ENCODE data around the gene ANKZF1. TPM values are rescaled to one million over a fixed set of nuclear protein-coding genes. Genes with fewer than 3 reads are reported as not detected.

The ANKZF1 gene, protein sequence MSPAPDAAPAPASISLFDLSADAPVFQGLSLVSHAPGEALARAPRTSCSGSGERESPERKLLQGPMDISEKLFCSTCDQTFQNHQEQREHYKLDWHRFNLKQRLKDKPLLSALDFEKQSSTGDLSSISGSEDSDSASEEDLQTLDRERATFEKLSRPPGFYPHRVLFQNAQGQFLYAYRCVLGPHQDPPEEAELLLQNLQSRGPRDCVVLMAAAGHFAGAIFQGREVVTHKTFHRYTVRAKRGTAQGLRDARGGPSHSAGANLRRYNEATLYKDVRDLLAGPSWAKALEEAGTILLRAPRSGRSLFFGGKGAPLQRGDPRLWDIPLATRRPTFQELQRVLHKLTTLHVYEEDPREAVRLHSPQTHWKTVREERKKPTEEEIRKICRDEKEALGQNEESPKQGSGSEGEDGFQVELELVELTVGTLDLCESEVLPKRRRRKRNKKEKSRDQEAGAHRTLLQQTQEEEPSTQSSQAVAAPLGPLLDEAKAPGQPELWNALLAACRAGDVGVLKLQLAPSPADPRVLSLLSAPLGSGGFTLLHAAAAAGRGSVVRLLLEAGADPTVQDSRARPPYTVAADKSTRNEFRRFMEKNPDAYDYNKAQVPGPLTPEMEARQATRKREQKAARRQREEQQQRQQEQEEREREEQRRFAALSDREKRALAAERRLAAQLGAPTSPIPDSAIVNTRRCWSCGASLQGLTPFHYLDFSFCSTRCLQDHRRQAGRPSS
- 50.7 and 51.5 TPM in 2 replicates for total RNA-seq (2022)
- percentile 77 among the genes with signal in this experiment for Bru-seq, nascent RNA
- BruChase-seq, experiment 1, labeled RNA remaining after a 2-hour chase: percentile 87 among the genes with signal in this experiment
- percentile 84 among the genes with signal in this experiment for BruChase-seq, experiment 2, labeled RNA remaining after a 6-hour chase
- long read RNA-seq, transcript ANKZF1-201 (14 exons, 2,579 nt): major isoform, 29 of 70 reads
- long read RNA-seq, partial matches to known transcripts: 11 of 70 reads
- long read RNA-seq, other reads (novel, unspliced or antisense): 27 of 70 reads

DNA sequence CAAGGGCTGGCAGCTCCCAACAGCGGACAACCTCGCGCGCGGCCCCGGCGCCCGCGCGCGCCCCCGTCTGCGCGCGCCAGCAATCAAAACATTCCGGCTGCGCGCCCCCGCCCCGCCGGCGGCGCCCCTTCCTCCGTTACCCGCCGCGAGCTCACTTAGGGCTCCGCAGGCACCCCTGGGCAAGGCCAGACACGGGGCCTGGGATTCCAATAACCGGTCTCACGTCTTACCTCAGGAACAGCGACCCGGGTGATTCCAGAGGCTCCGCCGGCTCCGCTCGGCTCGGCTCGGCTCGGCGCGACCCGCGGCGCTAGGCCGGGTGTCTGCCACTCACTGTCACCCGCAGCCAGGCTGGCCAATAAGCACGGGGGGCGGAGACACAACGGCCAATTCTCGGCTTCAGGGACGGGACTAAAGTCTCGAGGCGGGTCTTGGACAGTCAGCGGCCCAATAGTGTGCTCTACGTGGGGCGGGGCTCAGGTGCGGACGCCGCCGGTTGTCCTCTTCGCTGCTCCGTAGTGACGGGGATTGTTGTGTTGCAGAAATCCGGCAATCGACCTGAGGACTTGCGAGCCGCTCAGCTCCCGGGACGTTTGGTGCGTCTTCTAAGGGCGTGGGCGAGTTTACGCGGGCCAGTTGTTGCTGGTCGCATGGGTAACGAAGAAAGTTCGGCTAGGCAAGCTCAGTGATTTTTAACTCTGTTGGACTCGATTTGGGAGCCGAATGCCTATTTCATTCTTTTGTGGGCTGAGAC, at the start of gene ANKZF1, which contains the start of gene ATG9A:
Gene ANKZF1, plus strand, starts transcription at position 502 of the 754 bp plus-strand sequence. CDS start 452 bp downstream, outside the sequence.
Gene ATG9A, minus strand, starts transcription at position 332 of the 754 bp plus-strand sequence. CDS start 1,612 bp downstream, outside the sequence.
- intact Hi-C loops (cut with micrococcal nuclease; ENCODE audit: unreplicated experiment): loop anchor here (1.0 kb wide), 5 partner anchors 10 to 69 kb away; partner anchors contain the start of genes DNAJB2, NHEJ1 and ZFAND2B
- peak; percentile 99 for DNase-seq
- BruUV-seq (replicated peaks): no TSS peak
- no peaks in the 10 kb centered on the region for H3K27me3 Mint-ChIP-seq (ENCODE audit: insufficient read depth, unreplicated experiment)
- H3K9me3 Mint-ChIP-seq (ENCODE audit: unreplicated experiment): no peaks in the 10 kb centered on the region
- peaks cover 35% of the 10 kb centered on the region for H3K36me3 Mint-ChIP-seq (ENCODE audit: insufficient read depth, unreplicated experiment)
- H3K4me3 Mint-ChIP-seq (ENCODE audit: unreplicated experiment): peak within 1 kb of the TSS; percentile 100
- ChIA-PET CTCF (interaction anchor here (0.6 to 1.1 kb wide), 5 partner anchors 23 to 200 kb away, joined by 3 to 4 read pairs (median 4); partner anchors contain the start of genes CNPPD1 and ZFAND2B), POLR2A (interaction anchor here (0.7 to 1.7 kb wide), 5 partner anchors 11 to 53 kb away, joined by 3 to 27 read pairs (median 6); partner anchors contain the start of genes ABCB6, CNPPD1, DNAJB2 and GLB1L)
- no peaks in the 10 kb centered on the region for H3K4me1 Mint-ChIP-seq (ENCODE audit: low read depth, unreplicated experiment)
- peak within 1 kb of the TSS; percentile 69 for H3K4me3 ChIP-seq (ENCODE audit: low read depth, low read length)
- H3K27me3 ChIP-seq (replicated peaks; ENCODE audit: control insufficient read depth, insufficient read depth, low read length): no peaks in the 10 kb centered on the region
- H3K9me3 ChIP-seq: no peaks in the 10 kb centered on the region
- H3K36me3 ChIP-seq (ENCODE audit: control insufficient read depth, insufficient read depth, low read length): peaks cover 11% of the 10 kb centered on the region
- TF ChIP-seq CTCF (IDR thresholded peaks at IDR 0.05; ENCODE audit: insufficient read depth in 1 of 2, low read depth in 1 of 2, low read length in 1 of 2, severe bottlenecking in 1 of 2, unreplicated experiment in 1 of 2): no peak
- H3K27ac Mint-ChIP-seq (ENCODE audit: unreplicated experiment): peak within 1 kb of the TSS; percentile 100
- 0 out of 2 replicates have a peak, but pooled peaks cover 4% of the 10 kb centered on the region for H3K4me1 ChIP-seq

- Histone ChIP-seq H3K9me3 (no peaks in the 10 kb centered on the region), H3K36me3 (ENCODE audit: control insufficient read depth, insufficient read depth, low read length) (peaks cover 6% of the 10 kb centered on the region), H3K4me3 (ENCODE audit: low read depth, low read length) (no peak overlapping the region), H3K27me3 (replicated peaks; ENCODE audit: control insufficient read depth, insufficient read depth, low read length) (no peaks in the 10 kb centered on the region; the same call in 1 of the 2 replicates), H3K4me1 (peaks cover 7% of the 10 kb centered on the region)
- Mint-ChIP-seq H3K27me3 (ENCODE audit: insufficient read depth, unreplicated experiment) (no peaks in the 10 kb centered on the region), H3K4me1 (ENCODE audit: low read depth, unreplicated experiment) (peaks cover 8% of the 10 kb centered on the region), H3K36me3 (ENCODE audit: insufficient read depth, unreplicated experiment) (peaks cover 39% of the 10 kb centered on the region), H3K27ac (ENCODE audit: unreplicated experiment) (no peak overlapping the region), H3K9me3 (ENCODE audit: unreplicated experiment) (no peaks in the 10 kb centered on the region), H3K4me3 (ENCODE audit: unreplicated experiment) (no peak overlapping the region)
- DNase-seq: no peak
- POLR2A ChIA-PET: no interaction called here
- BruUV-seq (replicated peaks): no TSS peak
- CTCF ChIA-PET: interaction anchor here (0.7 kb wide), 1 partner anchor 25 kb away, joined by 3 read pairs; no protein-coding TSS in a partner anchor
- intact Hi-C loops (cut with micrococcal nuclease; ENCODE audit: unreplicated experiment): no loop called here
- no peak for TF ChIP-seq CTCF (IDR thresholded peaks at IDR 0.05; ENCODE audit: insufficient read depth in 1 of 2, low read depth in 1 of 2, low read length in 1 of 2, severe bottlenecking in 1 of 2, unreplicated experiment in 1 of 2)
These were observed 48.6 kb upstream of the ANKZF1 start for GRCh38 chr2:219180961-219181360.
